Measurements from ENCODE around the gene RBM4.

RBM4 gene

DNA sequence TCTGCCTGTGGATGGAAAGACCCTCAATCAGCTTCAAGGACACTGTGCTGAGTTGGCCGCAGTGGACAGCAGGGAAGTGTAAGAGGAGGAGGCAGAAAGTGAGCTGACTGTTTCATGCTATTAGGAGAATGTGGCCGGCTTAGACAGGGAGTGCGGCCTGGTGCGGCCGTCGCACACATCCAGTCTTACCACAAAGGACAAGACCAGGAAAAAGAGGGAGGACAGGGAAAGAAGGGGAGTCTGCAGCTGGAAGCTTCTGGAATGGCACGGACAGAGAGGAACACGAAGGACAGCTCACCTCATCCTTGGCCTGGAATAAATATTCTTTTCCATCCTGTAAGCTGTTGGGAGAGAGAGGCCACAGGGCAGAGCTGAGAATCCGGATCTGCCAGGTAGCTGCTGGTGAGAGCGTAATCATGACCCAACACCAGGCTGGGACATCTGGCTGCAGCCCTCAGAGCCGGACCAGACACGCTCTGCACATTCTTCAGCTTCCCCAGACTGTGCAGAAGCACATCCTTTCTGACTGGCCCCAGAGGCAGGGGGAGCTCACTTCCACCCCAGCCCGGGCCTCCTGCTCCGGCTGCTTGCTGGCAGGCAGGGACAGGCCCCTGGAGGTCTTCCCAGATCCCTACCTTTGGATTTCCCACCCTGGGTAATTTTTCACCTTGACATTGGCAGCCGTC is 47.7 kb downstream of the RBM4 start:
- DNase-seq (ENCODE audit: low read depth): no peak

DNA sequence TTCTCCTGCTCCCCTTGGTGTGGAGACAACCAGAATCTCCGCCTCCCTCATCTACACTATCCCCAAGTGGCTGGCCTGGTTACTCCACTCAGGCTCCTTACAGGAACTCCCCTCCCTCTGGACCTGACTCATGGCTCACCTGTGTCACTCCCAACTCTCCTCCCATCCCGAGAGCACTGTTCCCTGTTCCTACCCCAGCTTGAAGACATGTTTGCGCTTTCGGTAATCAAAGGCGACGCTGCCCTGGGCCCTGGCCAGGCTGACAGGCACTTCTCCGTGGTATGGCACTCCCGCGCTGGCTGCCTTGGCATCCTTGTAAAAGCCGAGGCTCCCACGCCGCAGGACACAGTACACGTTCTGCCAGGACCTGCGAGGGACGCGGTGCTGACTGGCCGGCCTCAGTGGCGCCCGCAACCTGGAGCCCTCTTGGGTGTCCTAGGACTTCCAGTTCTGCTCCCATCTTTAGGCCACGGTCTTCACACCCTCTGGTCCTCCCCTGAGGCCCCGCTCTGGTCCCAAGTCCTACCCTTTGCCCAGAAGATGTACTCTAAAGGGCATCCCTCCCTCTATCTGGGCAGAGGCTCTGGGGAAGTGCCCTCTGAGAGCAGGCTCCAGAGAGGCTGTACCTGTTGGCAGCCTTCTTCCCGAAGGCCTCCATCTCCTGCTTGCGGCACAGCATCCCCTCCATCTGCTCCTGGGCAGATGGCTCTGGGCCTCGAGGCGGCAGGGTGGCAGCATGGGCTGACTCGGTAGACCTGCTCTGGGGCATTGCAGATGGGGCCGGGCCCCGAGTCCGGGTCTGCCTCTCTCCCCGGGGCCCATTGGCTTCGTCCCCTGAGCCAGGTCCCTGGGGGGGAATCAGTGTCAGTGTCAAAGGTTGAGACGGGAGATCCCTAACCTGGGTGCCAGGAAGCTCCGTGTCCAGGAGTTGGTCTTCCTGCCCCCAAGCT is 48.6 kb downstream of the RBM4 start:
- no peak overlapping the region for H3K4me3 ChIP-seq (ENCODE audit: low read depth, low read length)
- DNase-seq (ENCODE audit: low read depth): no peak
- TF ChIP-seq, protein P1, sequence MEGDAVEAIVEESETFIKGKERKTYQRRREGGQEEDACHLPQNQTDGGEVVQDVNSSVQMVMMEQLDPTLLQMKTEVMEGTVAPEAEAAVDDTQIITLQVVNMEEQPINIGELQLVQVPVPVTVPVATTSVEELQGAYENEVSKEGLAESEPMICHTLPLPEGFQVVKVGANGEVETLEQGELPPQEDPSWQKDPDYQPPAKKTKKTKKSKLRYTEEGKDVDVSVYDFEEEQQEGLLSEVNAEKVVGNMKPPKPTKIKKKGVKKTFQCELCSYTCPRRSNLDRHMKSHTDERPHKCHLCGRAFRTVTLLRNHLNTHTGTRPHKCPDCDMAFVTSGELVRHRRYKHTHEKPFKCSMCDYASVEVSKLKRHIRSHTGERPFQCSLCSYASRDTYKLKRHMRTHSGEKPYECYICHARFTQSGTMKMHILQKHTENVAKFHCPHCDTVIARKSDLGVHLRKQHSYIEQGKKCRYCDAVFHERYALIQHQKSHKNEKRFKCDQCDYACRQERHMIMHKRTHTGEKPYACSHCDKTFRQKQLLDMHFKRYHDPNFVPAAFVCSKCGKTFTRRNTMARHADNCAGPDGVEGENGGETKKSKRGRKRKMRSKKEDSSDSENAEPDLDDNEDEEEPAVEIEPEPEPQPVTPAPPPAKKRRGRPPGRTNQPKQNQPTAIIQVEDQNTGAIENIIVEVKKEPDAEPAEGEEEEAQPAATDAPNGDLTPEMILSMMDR (IDR thresholded peaks at IDR 0.05; ENCODE audit: low read depth, low read length, missing control alignments): no peak

More for the DNA sequence above, 47.7 kb downstream of the RBM4 start:
- no peak overlapping the region for H3K4me3 ChIP-seq (ENCODE audit: low read depth, low read length)
- TF ChIP-seq, protein P1 (IDR thresholded peaks at IDR 0.05; ENCODE audit: low read depth, low read length, missing control alignments): no peak

DNA sequence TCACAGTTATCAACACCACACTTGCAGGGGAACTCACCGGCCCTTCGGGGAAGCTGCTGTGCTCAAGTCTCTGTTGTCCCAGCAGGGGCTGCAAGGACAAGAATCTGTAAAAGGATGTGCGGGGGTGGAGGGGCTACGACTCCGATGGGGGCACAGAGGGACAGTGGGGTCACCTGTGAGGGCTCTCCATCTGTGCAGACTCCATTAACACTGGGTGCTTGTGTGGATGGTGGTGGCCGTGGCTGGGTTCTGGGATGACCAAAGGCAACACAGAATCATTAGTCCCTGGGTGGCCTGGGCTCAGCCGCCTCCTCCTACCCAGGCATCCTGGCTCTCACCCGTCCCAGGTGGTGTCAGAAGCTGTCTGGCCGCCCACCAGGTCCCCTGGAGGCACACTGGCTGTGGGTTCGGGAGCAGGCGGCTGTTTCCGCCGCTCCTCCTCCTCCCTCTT is 49.4 kb downstream of the RBM4 start:
- H3K4me3 ChIP-seq (ENCODE audit: low read depth, low read length): no peak overlapping the region
- TF ChIP-seq, protein P1 (IDR thresholded peaks at IDR 0.05; ENCODE audit: low read depth, low read length, missing control alignments): no peak
- no peak for DNase-seq (ENCODE audit: low read depth)

DNA sequence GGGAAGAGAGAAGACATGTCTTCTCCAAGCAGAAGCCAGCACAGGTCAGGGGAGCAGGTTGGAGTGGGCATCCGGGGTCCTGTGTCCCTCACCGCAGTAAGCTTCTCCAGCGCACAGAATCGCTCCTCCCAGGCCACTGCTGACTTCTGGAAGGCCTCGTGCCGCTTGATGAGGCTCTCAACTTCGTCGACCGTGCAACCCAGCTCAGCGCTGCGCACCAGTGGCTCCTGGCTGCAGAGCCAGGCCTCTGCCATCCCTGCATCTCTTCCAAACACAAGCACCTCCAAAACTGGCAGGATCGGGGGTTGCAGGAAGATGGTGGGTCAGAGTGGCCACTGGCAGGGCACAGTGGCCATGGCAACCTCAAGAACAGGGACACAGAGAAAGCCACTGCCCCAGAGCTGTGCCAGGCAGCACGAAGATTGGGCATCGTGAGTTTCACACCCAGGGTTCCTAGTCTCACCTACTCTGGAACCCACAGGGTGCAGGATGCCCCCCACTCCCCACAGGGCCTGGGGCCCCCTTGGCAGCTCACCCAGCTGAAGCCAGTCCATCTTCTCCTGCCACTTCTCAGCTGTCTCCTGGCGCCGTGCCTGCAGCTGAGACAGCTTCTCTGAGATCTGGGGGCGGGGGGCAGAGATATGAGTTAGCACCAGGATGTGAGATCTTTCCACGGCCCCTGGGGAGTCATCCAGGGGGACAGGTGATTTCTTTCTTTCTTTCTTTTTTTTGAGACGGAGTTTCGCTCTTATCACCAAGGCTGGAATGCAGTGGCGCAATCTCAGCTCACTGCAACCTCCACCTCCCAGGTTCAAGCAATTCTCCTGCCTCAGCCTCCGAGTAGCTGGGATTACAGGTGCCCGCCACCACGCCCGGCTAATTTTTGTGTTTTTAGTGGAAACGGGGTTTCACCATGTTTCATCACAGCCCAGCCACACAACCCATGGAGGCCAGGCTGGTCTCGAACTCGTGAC is 50.3 kb downstream of the RBM4 start:
- TF ChIP-seq, protein P1 (IDR thresholded peaks at IDR 0.05; ENCODE audit: low read depth, low read length, missing control alignments): no peak
- no peak overlapping the region for H3K4me3 ChIP-seq (ENCODE audit: low read depth, low read length)
- DNase-seq (ENCODE audit: low read depth): no peak

DNA sequence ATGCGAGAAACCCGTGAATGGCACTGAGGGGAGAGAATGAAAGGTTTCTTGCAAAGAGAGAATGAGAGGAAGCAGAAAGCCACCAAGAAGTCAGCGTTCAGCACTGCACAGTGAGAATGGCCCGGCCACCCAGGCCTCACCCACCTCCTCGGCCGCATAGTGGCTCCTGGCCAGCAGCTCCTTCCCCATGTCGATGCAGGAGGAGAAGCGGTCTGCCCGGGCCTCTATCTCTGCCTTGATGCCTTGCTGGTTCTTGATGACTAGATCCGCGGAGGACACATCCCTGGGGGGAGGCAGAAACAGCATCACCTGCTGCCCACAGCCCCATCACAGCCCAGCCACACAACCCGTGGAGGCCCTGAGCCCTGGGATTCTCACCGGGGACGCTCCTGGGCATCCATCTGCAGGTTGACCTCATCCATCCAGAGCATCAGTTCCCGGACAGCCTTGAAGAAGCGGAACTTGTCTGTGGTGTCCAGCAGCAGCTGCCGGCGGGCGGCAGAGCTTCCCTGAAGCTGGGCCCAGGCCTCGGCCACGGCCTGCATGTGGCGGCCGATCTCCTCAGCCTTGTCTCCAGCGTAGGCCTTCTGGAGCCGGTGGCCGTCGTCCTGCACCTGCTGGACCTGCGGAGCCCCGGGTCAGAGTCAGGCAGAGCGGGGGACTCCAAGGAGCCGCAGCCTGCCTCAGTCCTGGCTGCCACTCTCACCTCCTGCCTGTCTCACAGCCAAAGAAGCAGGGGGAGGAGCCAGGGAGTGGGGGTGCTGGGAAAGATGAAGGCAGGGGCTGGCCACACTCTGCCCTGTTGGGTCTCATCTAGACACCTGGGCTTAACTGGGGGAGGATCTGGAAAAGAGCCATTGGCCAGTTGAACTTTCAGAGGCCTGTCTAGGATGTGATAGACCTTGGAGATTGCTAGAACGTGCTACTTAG is 51.4 kb downstream of the RBM4 start:
- no peak overlapping the region for H3K4me3 ChIP-seq (ENCODE audit: low read depth, low read length)
- DNase-seq (ENCODE audit: low read depth): no peak
- TF ChIP-seq, protein P1 (IDR thresholded peaks at IDR 0.05; ENCODE audit: low read depth, low read length, missing control alignments): no peak
